Gastrocnemius medialis (tissue), 4 donors: ENCODE results near the gene SLC44A1. TPM values are rescaled to one million over a fixed set of nuclear protein-coding genes. Genes with fewer than 3 reads are reported as not detected.

Source experiments
- ATAC-seq, 2 donors: fragments of 150-250 bp; one replicate each; pipeline ENCODE4 v1.9.1; 2016
- DNase-seq, 2 donors: peaks; one replicate each; pipeline ENCODE4 v3.0.0-alpha.2; 2019
- H3K27ac ChIP-seq, 4 donors: fragments of 200-600 bp; sonication (generic); 1 replicate in 1 of 4; 2 replicates in 3 of 4; pipeline ENCODE4 v1.5.1; 2016 to 2018; ENCODE audit warnings: mild to moderate bottlenecking in 2 of 4, moderate library complexity in 1 of 4
- H3K27me3 ChIP-seq, 3 donors: fragments of 200-600 bp; sonication (generic) in 2 of 3; 1 replicate in 1 of 3; 2 replicates in 2 of 3; pipeline versions ENCODE4 v1.5.1 to v1.6.0; 2016 to 2019; ENCODE audit warnings: mild to moderate bottlenecking in 1 of 3, moderate library complexity in 1 of 3
- H3K36me3 ChIP-seq, 2 donors: fragments of 200-600 bp; sonication (generic) in 1 of 2; one replicate each; pipeline ENCODE4 v1.5.1; 2017 to 2018
- H3K4me1 ChIP-seq, 2 donors: fragments of 200-600 bp; sonication (generic) in 1 of 2; one replicate each; pipeline ENCODE4 v1.5.1; 2016 to 2017; ENCODE audit warnings: mild to moderate bottlenecking in 2 of 2
- H3K4me3 ChIP-seq, 4 donors: fragments of 200-600 bp; sonication (generic) in 3 of 4; 1 replicate in 1 of 4; 2 replicates in 3 of 4; pipeline ENCODE4 v1.5.1; 2016 to 2019; ENCODE audit warnings: mild to moderate bottlenecking in 2 of 4
- H3K9me3 ChIP-seq, 3 donors: fragments of 200-600 bp; sonication (generic) in 2 of 3; 1 replicate in 1 of 3; 2 replicates in 2 of 3; pipeline ENCODE4 v1.5.1; 2016 to 2019
- CTCF ChIP-seq, 5 experiments: fragments of 450-650 bp in 3 of 5; fragments of 200-600 bp in 2 of 5; sonication (generic) in 2 of 5; IDR thresholded peaks in 4 of 5; conservative IDR thresholded peaks in 1 of 5; 1 replicate in 4 of 5; 2 replicates in 1 of 5; pipeline ENCODE4 v1.5.1; 2016 to 2019; ENCODE audit warnings: antibody characterized with exemption in 5 of 5, mild to moderate bottlenecking in 3 of 5, moderate library complexity in 3 of 5
- POLR2A ChIP-seq, 2 donors: fragments of 450-650 bp; IDR thresholded peaks; one replicate each; pipeline ENCODE4 v1.6.1; 2017; ENCODE audit warnings: antibody characterized with exemption in 2 of 2, mild to moderate bottlenecking in 2 of 2, moderate library complexity in 2 of 2
- in situ Hi-C, 4 donors: fragments of 200-750 bp; cut with MboI; loops; one replicate each; pipeline versions ENCODE4 v1.15.0 to v1.8.0; 2017; ENCODE audit warnings: low sequenced_read_pairs in 4 of 4
- intact Hi-C: fragments of 100-400 bp; cut with DNase I; formaldehyde crosslinking; loops from one replicate; pipeline ENCODE4 v1.15.1; 2023; ENCODE audit warnings: low total_unique reads
- total RNA-seq, 4 donors: library from RNA; depleted of rRNA; stranded (reverse); fragments of >200 nt; gene quantifications; one replicate each; pipeline versions ENCODE4 v1.1.0 to v1.2.3, GENCODE V29; 2016

The SLC44A1 gene
- total RNA-seq, 4 donors from 2014 or later = 5.4 to 15.9 (median 11.3) TPM

- H3K4me3 ChIP-seq = no peak overlapping the region
- intact Hi-C loops = no loop called here
- H3K27ac ChIP-seq = no peak overlapping the region
- peaks cover 0 to 7% of the 10 kb centered on the region in 2 donors for H3K4me1 ChIP-seq
- H3K36me3 ChIP-seq = no peaks in the 10 kb centered on the region
- no peaks in the 10 kb centered on the region for H3K9me3 ChIP-seq
- H3K27me3 ChIP-seq = no peaks in the 10 kb centered on the region
- DNase-seq (no peak), ATAC-seq (no peak)
- in situ Hi-C loops = loop anchor here in 1 of 4 donors (25.0 kb wide), 1 partner anchor 96 kb away; no protein-coding TSS in a partner anchor
- TF ChIP-seq POLR2A (IDR thresholded peaks at IDR 0.05) = no peak
- TF ChIP-seq CTCF (IDR thresholded peaks at IDR 0.05 in 4 of 5, conservative IDR thresholded peaks at IDR 0.05 in 1 of 5) = no peak
Measured at GRCh38 chr9:105291422-105291859, 47.0 kb downstream of the SLC44A1 start.

DNA sequence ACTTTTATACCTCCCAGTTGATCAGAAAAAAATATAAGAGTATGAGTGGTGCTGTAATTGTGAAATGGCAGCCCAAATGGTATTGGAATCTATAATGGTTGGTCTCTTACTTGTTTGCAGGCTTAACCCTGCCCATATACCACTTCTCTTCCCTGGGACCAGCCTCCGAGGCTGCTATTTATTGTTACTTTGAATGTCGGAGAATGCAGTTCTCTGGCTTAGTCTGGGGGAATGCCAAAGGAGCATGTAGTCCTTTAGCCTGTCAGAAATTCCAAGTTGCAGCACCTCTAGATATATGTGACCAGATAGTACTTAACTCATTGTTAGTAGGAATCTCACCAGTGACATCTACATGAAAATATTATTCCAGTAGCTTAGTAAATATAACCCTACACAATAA is 47.5 kb downstream of the SLC44A1 start:
- Histone ChIP-seq H3K27ac (no peak overlapping the region), H3K9me3 (no peaks in the 10 kb centered on the region), H3K4me3 (no peak overlapping the region), H3K36me3 (no peaks in the 10 kb centered on the region), H3K27me3 (no peaks in the 10 kb centered on the region), H3K4me1 (peaks cover 0 to 7% of the 10 kb centered on the region in 2 donors)
- DNase-seq = no peak
- ATAC-seq = no peak
- in situ Hi-C loops (loop anchor here in 1 of 4 donors (25.0 kb wide), 1 partner anchor 95 kb away; no protein-coding TSS in a partner anchor), intact Hi-C loops (no loop called here)
- no peak for TF ChIP-seq CTCF (IDR thresholded peaks at IDR 0.05 in 4 of 5, conservative IDR thresholded peaks at IDR 0.05 in 1 of 5)
- TF ChIP-seq POLR2A (IDR thresholded peaks at IDR 0.05) = no peak

GRCh38 chr9:105293408-105293807 is 49.0 kb downstream of the SLC44A1 start:
- ATAC-seq (no peak), DNase-seq (no peak)
- Histone ChIP-seq H3K36me3 (no peaks in the 10 kb centered on the region), H3K9me3 (no peaks in the 10 kb centered on the region), H3K27ac (no peak overlapping the region), H3K4me3 (no peak overlapping the region), H3K27me3 (no peaks in the 10 kb centered on the region), H3K4me1 (peaks cover 0 to 7% of the 10 kb centered on the region in 2 donors)
- intact Hi-C loops = no loop called here
- in situ Hi-C loops = loop anchor here in 1 of 4 donors (25.0 kb wide), 1 partner anchor 94 kb away; no protein-coding TSS in a partner anchor
- TF ChIP-seq POLR2A (IDR thresholded peaks at IDR 0.05) (no peak), CTCF (IDR thresholded peaks at IDR 0.05 in 4 of 5, conservative IDR thresholded peaks at IDR 0.05 in 1 of 5) (no peak)

DNA sequence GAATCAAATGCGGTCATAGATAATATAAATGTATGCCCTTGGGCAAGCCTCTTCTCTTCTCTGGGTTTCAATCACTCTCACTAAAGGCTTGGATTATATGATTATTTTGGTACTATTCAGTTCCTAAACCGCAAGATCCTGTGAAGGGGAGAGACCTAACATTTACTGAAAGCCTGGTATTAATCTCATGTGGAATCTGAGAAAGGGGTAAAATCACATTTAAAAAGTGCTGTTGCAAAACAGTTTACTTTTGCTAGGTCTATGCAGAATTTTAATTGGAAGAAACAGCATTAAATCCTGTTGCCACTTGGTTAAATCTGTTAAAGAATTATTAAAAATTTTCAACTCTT is 50.7 kb downstream of the SLC44A1 start:
- Histone ChIP-seq H3K4me3 (no peak overlapping the region), H3K4me1 (peaks cover 0 to 7% of the 10 kb centered on the region in 2 donors), H3K36me3 (peaks cover 0 to 10% of the 10 kb centered on the region in 2 donors), H3K27ac (no peak overlapping the region), H3K9me3 (no peaks in the 10 kb centered on the region), H3K27me3 (no peaks in the 10 kb centered on the region)
- intact Hi-C loops = no loop called here
- DNase-seq (no peak), ATAC-seq (no peak)
- TF ChIP-seq POLR2A (IDR thresholded peaks at IDR 0.05) = no peak
- TF ChIP-seq CTCF (IDR thresholded peaks at IDR 0.05 in 4 of 5, conservative IDR thresholded peaks at IDR 0.05 in 1 of 5) = no peak
- in situ Hi-C loops = loop anchor here in 1 of 4 donors (25.0 kb wide), 1 partner anchor 92 kb away; no protein-coding TSS in a partner anchor

- Histone ChIP-seq H3K9me3 (no peaks in the 10 kb centered on the region), H3K27ac (no peak overlapping the region), H3K27me3 (no peaks in the 10 kb centered on the region), H3K4me1 (peaks cover 0 to 7% of the 10 kb centered on the region in 2 donors), H3K36me3 (peaks cover 0 to 10% of the 10 kb centered on the region in 2 donors), H3K4me3 (no peak overlapping the region)
- ATAC-seq (no peak), DNase-seq (no peak)
- no peak for TF ChIP-seq CTCF (IDR thresholded peaks at IDR 0.05 in 4 of 5, conservative IDR thresholded peaks at IDR 0.05 in 1 of 5)
- no peak for TF ChIP-seq POLR2A (IDR thresholded peaks at IDR 0.05)
- intact Hi-C loops (no loop called here), in situ Hi-C loops (loop anchor here in 1 of 4 donors (25.0 kb wide), 1 partner anchor 91 kb away; no protein-coding TSS in a partner anchor)
Measured at GRCh38 chr9:105295986-105296385, 51.5 kb downstream of the SLC44A1 start.
